ENCODE results near the gene PARD3B.

- no peak for TF ChIP-seq ELF4 (IDR thresholded peaks at IDR 0.05)
- no peak for TF ChIP-seq CTBP1 (IDR thresholded peaks at IDR 0.05; ENCODE audit: borderline replicate concordance)
- TF ChIP-seq SP1 (IDR thresholded peaks at IDR 0.05), result no peak
- TF ChIP-seq FOXM1 (IDR thresholded peaks at IDR 0.05; ENCODE audit: borderline replicate concordance), result no peak
- TF ChIP-seq BHLHE40 (IDR thresholded peaks at IDR 0.05; ENCODE audit: borderline replicate concordance), result no peak
- TF ChIP-seq ZNF384 (IDR thresholded peaks at IDR 0.05), result no peak
- no peak for TF ChIP-seq FOXA1 (IDR thresholded peaks at IDR 0.05)
- TF ChIP-seq SUZ12 (IDR thresholded peaks at IDR 0.05), result no peak
- no peak for TF ChIP-seq ARNT (IDR thresholded peaks at IDR 0.05)
- no peak for TF ChIP-seq TARDBP (IDR thresholded peaks at IDR 0.05)
Observed at GRCh38 chr2:205361272-205361671, 816.0 kb downstream of the PARD3B start.
